Prostate gland (tissue), 2 donors: Measurements from ENCODE around the gene RABGGTA.

Source experiments
- CTCF ChIP-seq, 4 experiments: fragments of 200-600 bp in 2 of 4; fragments of 450-650 bp in 2 of 4; sonication (generic) in 2 of 4; IDR thresholded peaks; 1 replicate in 3 of 4; 2 replicates in 1 of 4; pipeline ENCODE4 v1.5.1; 2016 to 2019; ENCODE audit warnings: antibody characterized with exemption in 4 of 4, mild to moderate bottlenecking in 2 of 4, moderate library complexity in 2 of 4
- POLR2AphosphoS5 ChIP-seq: sonication (generic); formaldehyde crosslinking; IDR thresholded peaks from one replicate; pipeline ENCODE4 v1.6.1; 2017; ENCODE audit warnings: antibody characterized with exemption

- TF ChIP-seq CTCF (IDR thresholded peaks at IDR 0.05) (no peak), POLR2AphosphoS5 (no peak)
Measured at GRCh38 chr14:24228902-24229301, 42.5 kb downstream of the RABGGTA start.
